Hepatocyte (in vitro differentiated cells): ENCODE measurements around the gene CTNNA3.

Experiments
- EZH2 ChIP-seq: fragments of 200-600 bp; sonication (generic); IDR thresholded peaks from 2 replicates; pipeline ENCODE4 v1.6.1; 2016; ENCODE audit warnings: antibody characterized with exemption, mild to moderate bottlenecking, borderline replicate concordance
- EZH2phosphoT487 ChIP-seq: fragments of 200-600 bp; sonication (generic); IDR thresholded peaks from one replicate; pipeline ENCODE4 v1.6.1; 2018; ENCODE audit warnings: antibody characterized with exemption, mild to moderate bottlenecking, low read depth, moderate library complexity; ENCODE audit not compliant: unreplicated experiment, severe bottlenecking
- TF ChIP-seq, protein P1 (sequence below): fragments of 200-600 bp; sonication (generic); IDR thresholded peaks from 2 replicates; pipeline ENCODE4 v1.5.1; 2016; ENCODE audit warnings: antibody characterized with exemption, mild to moderate bottlenecking; ENCODE audit not compliant: poor library complexity

- TF ChIP-seq, protein P1, sequence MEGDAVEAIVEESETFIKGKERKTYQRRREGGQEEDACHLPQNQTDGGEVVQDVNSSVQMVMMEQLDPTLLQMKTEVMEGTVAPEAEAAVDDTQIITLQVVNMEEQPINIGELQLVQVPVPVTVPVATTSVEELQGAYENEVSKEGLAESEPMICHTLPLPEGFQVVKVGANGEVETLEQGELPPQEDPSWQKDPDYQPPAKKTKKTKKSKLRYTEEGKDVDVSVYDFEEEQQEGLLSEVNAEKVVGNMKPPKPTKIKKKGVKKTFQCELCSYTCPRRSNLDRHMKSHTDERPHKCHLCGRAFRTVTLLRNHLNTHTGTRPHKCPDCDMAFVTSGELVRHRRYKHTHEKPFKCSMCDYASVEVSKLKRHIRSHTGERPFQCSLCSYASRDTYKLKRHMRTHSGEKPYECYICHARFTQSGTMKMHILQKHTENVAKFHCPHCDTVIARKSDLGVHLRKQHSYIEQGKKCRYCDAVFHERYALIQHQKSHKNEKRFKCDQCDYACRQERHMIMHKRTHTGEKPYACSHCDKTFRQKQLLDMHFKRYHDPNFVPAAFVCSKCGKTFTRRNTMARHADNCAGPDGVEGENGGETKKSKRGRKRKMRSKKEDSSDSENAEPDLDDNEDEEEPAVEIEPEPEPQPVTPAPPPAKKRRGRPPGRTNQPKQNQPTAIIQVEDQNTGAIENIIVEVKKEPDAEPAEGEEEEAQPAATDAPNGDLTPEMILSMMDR, result no peak
- TF ChIP-seq EZH2phosphoT487, result no peak
- no peak for TF ChIP-seq EZH2
Measured at GRCh38 chr10:66283874-66284464, 1412.0 kb downstream of the CTNNA3 start.
